Measurements from ENCODE around the gene TRPV4. TPM values are rescaled to one million over a fixed set of nuclear protein-coding genes. Genes with fewer than 3 reads are reported as not detected.

TRPV4 gene
- total and polyA plus RNA-seq, 2 donors (not counting 3 experiments of a cell fraction or from before 2014, with no cell fraction given) = 8.8 to 22.3 TPM

DNA sequence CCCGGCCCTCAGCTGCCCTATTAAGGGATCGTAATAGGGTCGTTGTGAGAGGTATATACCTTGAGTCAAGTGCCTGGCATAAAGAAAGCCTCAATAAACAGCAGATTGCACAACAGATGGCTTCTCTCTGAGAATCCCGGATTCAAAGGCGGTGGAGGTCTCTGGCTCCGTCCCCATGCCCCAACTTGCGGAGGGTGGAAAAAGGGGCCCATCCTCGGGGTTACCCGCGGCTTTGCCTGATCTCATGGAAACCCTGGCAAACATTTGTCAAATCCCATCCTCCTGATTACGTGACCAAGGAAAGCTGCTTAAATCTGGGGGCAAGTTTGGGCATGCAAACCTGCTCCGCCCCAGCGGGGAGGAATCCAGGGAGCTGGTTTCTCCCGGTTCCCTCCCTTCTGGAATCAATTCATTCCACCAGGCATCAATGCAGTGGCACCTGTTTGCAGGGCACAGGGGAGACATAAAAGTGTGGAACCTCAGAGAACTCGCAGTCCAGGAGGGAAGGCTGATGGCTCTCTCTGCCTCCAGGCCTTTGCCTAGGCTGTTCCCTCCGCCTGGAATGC, 12.3 kb downstream of the TRPV4 start:
- ChIA-PET POLR2A (interaction anchor here (0.6 kb wide), 1 partner anchor 625 kb away, joined by 3 read pairs; no protein-coding TSS in a partner anchor), CTCF (interaction anchor here (1.0 to 3.3 kb wide), 2 partner anchors 12 to 24 kb away, joined by 3 to 13 read pairs; partner anchors contain the start of gene TRPV4)
- DNase-seq (ENCODE audit: low read depth, low spot score) (no peak), FAIRE-seq (no peak)
- Histone ChIP-seq H3K36me3 (ENCODE audit: control insufficient read depth in 2 of 2, extremely low read depth in 1 of 2, insufficient read depth in 2 of 2, low read length in 2 of 2) (no peaks in the 10 kb centered on the region), H3K4me1 (ENCODE audit: control insufficient read depth, extremely low read depth, insufficient read depth, low read length) (no peaks in the 10 kb centered on the region), H2AFZ (ENCODE audit: low read depth, low read length) (no peak overlapping the region), H3K9ac (replicated peaks; ENCODE audit: extremely low read depth, insufficient read depth, low read length) (no peak overlapping the region), H3K79me2 (ENCODE audit: control insufficient read depth, insufficient read depth, low read length) (no peaks in the 10 kb centered on the region), H3K4me2 (ENCODE audit: insufficient read depth, low read length) (no peak overlapping the region), H3K4me3 (replicated peaks in 1 of 3; ENCODE audit: insufficient read depth in 1 of 3, low read depth in 1 of 3, low read length in 3 of 3) (no peak overlapping the region), H3K27ac (ENCODE audit: insufficient read depth, low read depth, low read length) (no peak overlapping the region), H3K27me3 (ENCODE audit: control insufficient read depth in 2 of 2, insufficient read depth in 2 of 2, low read length in 2 of 2) (no peaks in the 10 kb centered on the region), H3K9me1 (replicated peaks; ENCODE audit: control insufficient read depth, extremely low read depth, insufficient read depth, low read length) (no peaks in the 10 kb centered on the region), H3K9me3 (replicated peaks; ENCODE audit: control insufficient read depth, insufficient read depth, low read length) (no peaks in the 10 kb centered on the region), H4K20me1 (replicated peaks; ENCODE audit: control insufficient read depth, extremely low read depth, insufficient read depth, low read length) (no peaks in the 10 kb centered on the region)
- no TSS peak for BruUV-seq (replicated peaks)
- dilution Hi-C loops (cut with MboI; ENCODE audit: extremely low pct_ligation_motif_present, low sequenced_read_pairs) = no loop called here
- TF ChIP-seq, protein P1, sequence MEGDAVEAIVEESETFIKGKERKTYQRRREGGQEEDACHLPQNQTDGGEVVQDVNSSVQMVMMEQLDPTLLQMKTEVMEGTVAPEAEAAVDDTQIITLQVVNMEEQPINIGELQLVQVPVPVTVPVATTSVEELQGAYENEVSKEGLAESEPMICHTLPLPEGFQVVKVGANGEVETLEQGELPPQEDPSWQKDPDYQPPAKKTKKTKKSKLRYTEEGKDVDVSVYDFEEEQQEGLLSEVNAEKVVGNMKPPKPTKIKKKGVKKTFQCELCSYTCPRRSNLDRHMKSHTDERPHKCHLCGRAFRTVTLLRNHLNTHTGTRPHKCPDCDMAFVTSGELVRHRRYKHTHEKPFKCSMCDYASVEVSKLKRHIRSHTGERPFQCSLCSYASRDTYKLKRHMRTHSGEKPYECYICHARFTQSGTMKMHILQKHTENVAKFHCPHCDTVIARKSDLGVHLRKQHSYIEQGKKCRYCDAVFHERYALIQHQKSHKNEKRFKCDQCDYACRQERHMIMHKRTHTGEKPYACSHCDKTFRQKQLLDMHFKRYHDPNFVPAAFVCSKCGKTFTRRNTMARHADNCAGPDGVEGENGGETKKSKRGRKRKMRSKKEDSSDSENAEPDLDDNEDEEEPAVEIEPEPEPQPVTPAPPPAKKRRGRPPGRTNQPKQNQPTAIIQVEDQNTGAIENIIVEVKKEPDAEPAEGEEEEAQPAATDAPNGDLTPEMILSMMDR (IDR thresholded peaks at IDR 0.05; ENCODE audit: extremely low read depth in 1 of 2, insufficient read depth in 1 of 2, low read depth in 1 of 2, low read length in 2 of 2) = no peak
- TF ChIP-seq MYC (IDR thresholded peaks at IDR 0.05; ENCODE audit: low read depth, low read length) (no peak), POLR2A (IDR thresholded peaks at IDR 0.05; ENCODE audit: low read depth, low read length) (no peak), GATA2 (IDR thresholded peaks at IDR 0.05; ENCODE audit: insufficient read depth, insufficient read length, low read depth, low read length) (no peak), JUN (IDR thresholded peaks at IDR 0.05; ENCODE audit: borderline replicate concordance, insufficient read depth, insufficient read length, low read depth) (no peak), FOS (IDR thresholded peaks at IDR 0.05; ENCODE audit: borderline replicate concordance, insufficient read depth, low read length) (no peak), POLR2AphosphoS5 (IDR thresholded peaks at IDR 0.05; ENCODE audit: insufficient read depth, low read depth, low read length) (no peak), EZH2 (IDR thresholded peaks at IDR 0.05; ENCODE audit: borderline replicate concordance, low read depth, low read length, severe bottlenecking) (no peak)
- TF ChIP-seq, protein P2, sequence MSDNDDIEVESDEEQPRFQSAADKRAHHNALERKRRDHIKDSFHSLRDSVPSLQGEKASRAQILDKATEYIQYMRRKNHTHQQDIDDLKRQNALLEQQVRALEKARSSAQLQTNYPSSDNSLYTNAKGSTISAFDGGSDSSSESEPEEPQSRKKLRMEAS (IDR thresholded peaks at IDR 0.05; ENCODE audit: insufficient read depth, insufficient read length) = no peak
- intact Hi-C loops (cut with micrococcal nuclease) = no loop called here

Measured in endothelial cell of umbilical vein (primary cell).